Neural progenitor cell (in vitro differentiated cells): ENCODE data around the gene RBM43. TPM values are rescaled to one million over a fixed set of nuclear protein-coding genes. Genes with fewer than 3 reads are reported as not detected.

Source experiments
- DNase-seq: peaks from one replicate; pipeline ENCODE4 v3.0.0-alpha.2; 2016; ENCODE audit warnings: low spot score
- H2AFZ ChIP-seq: fragments of 200-600 bp; sonication (generic); replicated peaks from 2 replicates; pipeline ENCODE4 v1.6.1; 2016; ENCODE audit warnings: antibody characterized with exemption
- H3F3A ChIP-seq: fragments of 200-600 bp; sonication (generic); 2 replicates; pipeline ENCODE4 v1.6.1; 2016; ENCODE audit warnings: antibody characterized with exemption, low read depth
- H3K27ac ChIP-seq: fragments of 200-600 bp; sonication (generic); 2 replicates; pipeline ENCODE4 v1.5.1; 2016; ENCODE audit warnings: mild to moderate bottlenecking
- H3K27me3 ChIP-seq: fragments of 200-600 bp; sonication (generic); 2 replicates; pipeline ENCODE4 v1.6.1; 2016; ENCODE audit warnings: mild to moderate bottlenecking, moderate library complexity
- H3K36me3 ChIP-seq: fragments of 200-600 bp; sonication (generic); 2 replicates; pipeline ENCODE4 v1.5.1; 2016
- H3K4me1 ChIP-seq: fragments of 200-600 bp; sonication (generic); 2 replicates; pipeline ENCODE4 v1.6.1; 2016; ENCODE audit warnings: mixed run types
- H3K4me2 ChIP-seq: fragments of 200-600 bp; sonication (generic); 2 replicates; pipeline ENCODE4 v1.6.1; 2016
- H3K4me3 ChIP-seq: fragments of 200-600 bp; sonication (generic); 2 replicates; pipeline ENCODE4 v1.5.1; 2016
- H3K79me2 ChIP-seq: fragments of 200-600 bp; sonication (generic); 2 replicates; pipeline ENCODE4 v1.6.1; 2016; ENCODE audit warnings: low read depth
- H3K9ac ChIP-seq: fragments of 200-600 bp; sonication (generic); 2 replicates; pipeline ENCODE4 v1.6.1; 2016
- H3K9me3 ChIP-seq: fragments of 200-600 bp; sonication (generic); 2 replicates; pipeline ENCODE4 v1.5.1; 2016; ENCODE audit warnings: low read depth
- H4K20me1 ChIP-seq: fragments of 200-600 bp; sonication (generic); 2 replicates; pipeline ENCODE4 v1.6.1; 2016; ENCODE audit warnings: low read depth
- H3K27ac Mint-ChIP-seq: 3 replicates; pipeline ENCODE4 v1.8.0; 2021; ENCODE audit warnings: mixed read lengths
- H3K27me3 Mint-ChIP-seq: 2 replicates; pipeline ENCODE4 v1.8.0; 2022; ENCODE audit warnings: low read depth, mild to moderate bottlenecking, inconsistent platforms, moderate library complexity, mixed read lengths; ENCODE audit not compliant: insufficient read depth
- H3K36me3 Mint-ChIP-seq: 3 replicates; pipeline ENCODE4 v1.8.0; 2021; ENCODE audit warnings: mixed read lengths
- H3K4me1 Mint-ChIP-seq: 3 replicates; pipeline ENCODE4 v1.8.0; 2021; ENCODE audit warnings: mixed read lengths
- H3K4me3 Mint-ChIP-seq: 3 replicates; pipeline ENCODE4 v1.8.0; 2021; ENCODE audit warnings: mild to moderate bottlenecking, moderate library complexity, mixed read lengths
- H3K9me3 Mint-ChIP-seq: 3 replicates; pipeline ENCODE4 v1.8.0; 2020; ENCODE audit warnings: mixed read lengths
- CTCF ChIP-seq: fragments of 200-600 bp; sonication (generic); IDR thresholded peaks from 2 replicates; pipeline ENCODE4 v1.5.1; 2017; ENCODE audit warnings: antibody characterized with exemption, mild to moderate bottlenecking
- EZH2 ChIP-seq: fragments of 200-600 bp; sonication (generic); IDR thresholded peaks from 2 replicates; pipeline ENCODE4 v1.6.1; 2017; ENCODE audit warnings: antibody characterized with exemption, mild to moderate bottlenecking, moderate library complexity
- EZH2phosphoT487 ChIP-seq: fragments of 200-600 bp; sonication (generic); IDR thresholded peaks from 2 replicates; pipeline ENCODE4 v1.6.1; 2017; ENCODE audit warnings: antibody characterized with exemption
- total RNA-seq: library from RNA; depleted of rRNA; stranded (reverse); fragments of >200 nt; gene quantifications from 2 replicates; pipeline ENCODE4 v1.2.3, GENCODE V29; 2015; ENCODE audit warnings: low replicate concordance

The RBM43 gene
- total RNA-seq, 1 donor from 2014 or later, result 1.1 TPM

GRCh38 chr2:151268085-151268484, 6.4 kb upstream of the RBM43 start:
- Histone ChIP-seq H3K79me2 (no peaks in the 10 kb centered on the region), H3K27ac (no peak overlapping the region), H3K4me3 (no peak overlapping the region), H3K4me1 (no peaks in the 10 kb centered on the region), H4K20me1 (no peaks in the 10 kb centered on the region), H3K9ac (no peak overlapping the region), H3F3A (no peaks in the 10 kb centered on the region), H3K9me3 (no peaks in the 10 kb centered on the region), H2AFZ (no peak overlapping the region), H3K27me3 (no peaks in the 10 kb centered on the region), H3K4me2 (no peak overlapping the region), H3K36me3 (no peaks in the 10 kb centered on the region)
- Mint-ChIP-seq H3K9me3 (peaks cover 8% of the 10 kb centered on the region), H3K4me3 (no peak overlapping the region), H3K27me3 (peaks cover 4% of the 10 kb centered on the region), H3K36me3 (no peaks in the 10 kb centered on the region), H3K27ac (no peak overlapping the region), H3K4me1 (no peaks in the 10 kb centered on the region)
- no peak for TF ChIP-seq EZH2phosphoT487
- TF ChIP-seq CTCF, result no peak
- TF ChIP-seq EZH2, result no peak
- DNase-seq, result no peak

- H4K20me1 ChIP-seq, result no peaks in the 10 kb centered on the region
- no peak overlapping the region for H2AFZ ChIP-seq
- H3K4me2 ChIP-seq, result no peak overlapping the region
- H3K27me3 Mint-ChIP-seq, result peaks cover 4% of the 10 kb centered on the region
- no peaks in the 10 kb centered on the region for H3K4me1 Mint-ChIP-seq
- peaks cover 8% of the 10 kb centered on the region for H3K9me3 Mint-ChIP-seq
- TF ChIP-seq CTCF (no peak), EZH2phosphoT487 (no peak), EZH2 (no peak)
- H3K4me1 ChIP-seq, result no peaks in the 10 kb centered on the region
- H3K9ac ChIP-seq, result no peak overlapping the region
- H3K4me3 Mint-ChIP-seq, result no peak overlapping the region
- no peak overlapping the region for H3K27ac ChIP-seq
- H3K9me3 ChIP-seq, result no peaks in the 10 kb centered on the region
- H3K27ac Mint-ChIP-seq, result no peak overlapping the region
- H3F3A ChIP-seq, result no peaks in the 10 kb centered on the region
- no peaks in the 10 kb centered on the region for H3K36me3 ChIP-seq
- no peaks in the 10 kb centered on the region for H3K27me3 ChIP-seq
- H3K79me2 ChIP-seq, result no peaks in the 10 kb centered on the region
- no peak for DNase-seq
- no peak overlapping the region for H3K4me3 ChIP-seq
- H3K36me3 Mint-ChIP-seq, result no peaks in the 10 kb centered on the region
Observed at GRCh38 chr2:151267537-151267936, 5.9 kb upstream of the RBM43 start.

- Histone ChIP-seq H3K27ac (no peak overlapping the region), H3K4me2 (no peak overlapping the region), H3K36me3 (no peaks in the 10 kb centered on the region), H3K9ac (no peak overlapping the region), H2AFZ (no peak overlapping the region), H3K27me3 (peaks cover 5% of the 10 kb centered on the region), H3K4me1 (peaks cover 3% of the 10 kb centered on the region), H4K20me1 (no peaks in the 10 kb centered on the region), H3F3A (no peaks in the 10 kb centered on the region), H3K9me3 (no peaks in the 10 kb centered on the region), H3K79me2 (no peaks in the 10 kb centered on the region), H3K4me3 (no peak overlapping the region)
- Mint-ChIP-seq H3K9me3 (peaks cover 8% of the 10 kb centered on the region), H3K27ac (no peak overlapping the region), H3K4me3 (no peak overlapping the region), H3K4me1 (peaks cover 6% of the 10 kb centered on the region), H3K27me3 (peaks cover 4% of the 10 kb centered on the region), H3K36me3 (no peaks in the 10 kb centered on the region)
- TF ChIP-seq CTCF (no peak), EZH2phosphoT487 (no peak), EZH2 (no peak)
- DNase-seq, result no peak
Observed at GRCh38 chr2:151265991-151266390, 4.3 kb upstream of the RBM43 start.
